ENCODE measurements around the gene TBC1D30. TPM values are rescaled to one million over a fixed set of nuclear protein-coding genes. Genes with fewer than 3 reads are reported as not detected.

The TBC1D30 gene
- under 0.01 and 0.09 TPM in 2 replicates for total RNA-seq

DNA sequence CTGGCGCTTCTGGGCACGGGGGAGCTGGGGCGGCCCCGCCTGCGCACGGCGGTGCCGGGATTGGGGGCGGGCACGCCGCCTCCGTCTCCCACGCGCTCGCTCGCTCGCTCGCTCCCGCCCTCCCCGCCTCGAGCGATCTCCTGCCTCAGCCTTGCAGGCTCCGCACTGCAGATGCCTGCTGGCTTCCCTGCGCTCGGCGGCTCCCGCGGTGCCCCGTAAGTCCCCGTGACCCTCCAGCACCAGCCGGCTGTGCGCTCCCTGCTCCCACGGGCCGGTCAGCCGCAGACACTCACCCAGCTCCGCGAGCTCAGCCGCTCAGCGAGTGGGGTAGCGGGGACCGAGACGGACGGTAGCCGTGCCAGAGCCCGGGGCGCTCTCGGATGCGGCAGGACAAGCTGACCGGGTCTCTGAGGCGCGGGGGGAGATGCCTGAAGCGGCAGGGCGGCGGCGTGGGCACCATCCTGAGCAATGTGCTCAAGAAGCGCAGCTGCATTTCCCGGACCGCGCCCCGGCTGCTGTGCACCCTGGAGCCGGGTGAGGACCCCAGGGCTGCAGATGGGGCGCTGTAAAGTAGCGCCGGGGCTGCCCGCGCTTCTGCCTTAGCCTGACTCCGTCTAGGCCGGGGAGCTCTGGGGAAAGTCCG is at the start of gene TBC1D30:
TBC1D30 (plus strand) TSS at position 148 of the 643 bp plus-strand sequence; CDS start at position 381, 233 bp downstream.

Other genes starting within 250 kb of the TBC1D30 start
- 4.9 and 15.6 TPM in 2 replicates for gene RASSF3, start 214.2 kb upstream of the TBC1D30 start, total RNA-seq
- gene GNS, start 65.2 kb upstream of the TBC1D30 start, total RNA-seq = 110 and 123 TPM in 2 replicates